B cell (primary cell): Measurements from ENCODE around the gene RIPOR2.

Experiments used
- CTCF ChIP-seq: fragments of 200-600 bp; IDR thresholded peaks from one replicate; pipeline ENCODE4 v1.8.0; 2022; ENCODE audit warnings: antibody characterized with exemption, mild to moderate bottlenecking
- EZH2 ChIP-seq: IDR thresholded peaks from 2 replicates; pipeline ENCODE4 v1.6.1; 2012; ENCODE audit warnings: borderline replicate concordance, low read depth, mild to moderate bottlenecking, moderate library complexity, low read length; ENCODE audit not compliant: insufficient read depth, poor library complexity, severe bottlenecking

- no peak for TF ChIP-seq CTCF
- TF ChIP-seq EZH2, result no peak
Measured at GRCh38 chr6:24915641-24916040, 20.1 kb downstream of the RIPOR2 start.
